ENCODE measurements around the gene MICU1. TPM values are rescaled to one million over a fixed set of nuclear protein-coding genes. Genes with fewer than 3 reads are reported as not detected.
"Not testable (repeated sequence)": the region's sequence is repeated elsewhere in the genome, so short reads cannot be mapped to it uniquely, and the experiment has no call there.

The MICU1 gene
- total RNA-seq, 1 experiment from 2014 or later: 36.0 TPM

GRCh38 chr10:72646971-72647370 is 21.1 kb upstream of the MICU1 start:
- H3K4me1 Mint-ChIP-seq; H3K27ac Mint-ChIP-seq; H3K27me3 Mint-ChIP-seq (ENCODE audit: low read depth); CTCF ChIA-PET; ATAC-seq; H3K36me3 Mint-ChIP-seq; H3K9me3 Mint-ChIP-seq; POLR2A ChIA-PET; DNase-seq (ENCODE audit: low spot score); H3K4me3 Mint-ChIP-seq: not testable (repeated sequence)

GRCh38 chr10:72645263-72645858 is 19.5 kb upstream of the MICU1 start:
- Mint-ChIP-seq H3K36me3 (no peaks in the 10 kb centered on the region), H3K4me1 (no peaks in the 10 kb centered on the region), H3K4me3 (no peak overlapping the region), H3K27ac (no peak overlapping the region), H3K27me3 (ENCODE audit: low read depth) (no peaks in the 10 kb centered on the region), H3K9me3 (no peaks in the 10 kb centered on the region)
- ChIA-PET POLR2A (interaction anchor here (0.6 to 0.8 kb wide), 2 partner anchors 11 to 14 kb away, joined by 3 to 5 read pairs; no protein-coding TSS in a partner anchor), CTCF (interaction anchor here (1.2 kb wide), 1 partner anchor 416 kb away, joined by 3 read pairs; no protein-coding TSS in a partner anchor)
- DNase-seq (ENCODE audit: low spot score) (no peak), ATAC-seq (no peak)
- TF ChIP-seq JAZF1 (CRISPR knock-in tag; IDR thresholded peaks at IDR 0.05): no peak
- no peak for TF ChIP-seq ZNF281 (CRISPR knock-in tag; IDR thresholded peaks at IDR 0.05)
- no peak for TF ChIP-seq GTF2I (CRISPR knock-in tag; conservative IDR thresholded peaks at IDR 0.05)
- TF ChIP-seq, protein P1, sequence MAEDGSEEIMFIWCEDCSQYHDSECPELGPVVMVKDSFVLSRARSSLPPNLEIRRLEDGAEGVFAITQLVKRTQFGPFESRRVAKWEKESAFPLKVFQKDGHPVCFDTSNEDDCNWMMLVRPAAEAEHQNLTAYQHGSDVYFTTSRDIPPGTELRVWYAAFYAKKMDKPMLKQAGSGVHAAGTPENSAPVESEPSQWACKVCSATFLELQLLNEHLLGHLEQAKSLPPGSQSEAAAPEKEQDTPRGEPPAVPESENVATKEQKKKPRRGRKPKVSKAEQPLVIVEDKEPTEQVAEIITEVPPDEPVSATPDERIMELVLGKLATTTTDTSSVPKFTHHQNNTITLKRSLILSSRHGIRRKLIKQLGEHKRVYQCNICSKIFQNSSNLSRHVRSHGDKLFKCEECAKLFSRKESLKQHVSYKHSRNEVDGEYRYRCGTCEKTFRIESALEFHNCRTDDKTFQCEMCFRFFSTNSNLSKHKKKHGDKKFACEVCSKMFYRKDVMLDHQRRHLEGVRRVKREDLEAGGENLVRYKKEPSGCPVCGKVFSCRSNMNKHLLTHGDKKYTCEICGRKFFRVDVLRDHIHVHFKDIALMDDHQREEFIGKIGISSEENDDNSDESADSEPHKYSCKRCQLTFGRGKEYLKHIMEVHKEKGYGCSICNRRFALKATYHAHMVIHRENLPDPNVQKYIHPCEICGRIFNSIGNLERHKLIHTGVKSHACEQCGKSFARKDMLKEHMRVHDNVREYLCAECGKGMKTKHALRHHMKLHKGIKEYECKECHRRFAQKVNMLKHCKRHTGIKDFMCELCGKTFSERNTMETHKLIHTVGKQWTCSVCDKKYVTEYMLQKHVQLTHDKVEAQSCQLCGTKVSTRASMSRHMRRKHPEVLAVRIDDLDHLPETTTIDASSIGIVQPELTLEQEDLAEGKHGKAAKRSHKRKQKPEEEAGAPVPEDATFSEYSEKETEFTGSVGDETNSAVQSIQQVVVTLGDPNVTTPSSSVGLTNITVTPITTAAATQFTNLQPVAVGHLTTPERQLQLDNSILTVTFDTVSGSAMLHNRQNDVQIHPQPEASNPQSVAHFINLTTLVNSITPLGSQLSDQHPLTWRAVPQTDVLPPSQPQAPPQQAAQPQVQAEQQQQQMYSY (CRISPR knock-in tag; IDR thresholded peaks at IDR 0.05): no peak

DNA sequence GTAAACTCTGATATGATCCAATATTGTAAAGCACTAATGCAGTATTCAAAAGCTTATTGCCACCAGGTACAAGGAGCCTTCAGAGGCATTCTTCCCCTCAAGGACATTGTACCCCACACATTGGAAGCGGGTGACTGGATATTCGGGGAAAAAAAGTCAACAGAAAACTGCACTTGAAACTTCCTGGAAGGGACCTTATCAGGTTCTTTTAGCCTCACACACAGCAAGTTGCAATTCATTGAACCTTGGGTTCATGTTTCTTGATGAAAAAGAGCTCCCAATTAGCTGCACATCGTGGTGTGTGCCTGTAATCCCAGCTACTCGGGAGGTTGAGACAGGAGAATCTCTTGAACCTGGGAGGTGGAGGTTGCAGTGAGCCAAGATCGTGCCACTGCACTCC is 16.4 kb upstream of the MICU1 start:
- ChIA-PET POLR2A (no interaction called here), CTCF (no interaction called here)
- H3K9me3 Mint-ChIP-seq: 0 out of 2 replicates have a peak, but pooled peaks cover 4% of the 10 kb centered on the region
- ATAC-seq (no peak), DNase-seq (ENCODE audit: low spot score) (no peak)
- H3K36me3 Mint-ChIP-seq: no peaks in the 10 kb centered on the region
- TF ChIP-seq SMAD3 (CRISPR knock-in tag; IDR thresholded peaks at IDR 0.05; ENCODE audit: borderline replicate concordance): no peak
- H3K4me3 Mint-ChIP-seq: no peak overlapping the region
- no peaks in the 10 kb centered on the region for H3K27me3 Mint-ChIP-seq (ENCODE audit: low read depth)
- no peak overlapping the region for H3K27ac Mint-ChIP-seq
- peaks cover 8% of the 10 kb centered on the region for H3K4me1 Mint-ChIP-seq

- H3K4me3 Mint-ChIP-seq: no peak overlapping the region
- no peaks in the 10 kb centered on the region for H3K27me3 Mint-ChIP-seq (ENCODE audit: low read depth)
- H3K4me1 Mint-ChIP-seq: peaks cover 8% of the 10 kb centered on the region
- POLR2A ChIA-PET: no interaction called here
- H3K9me3 Mint-ChIP-seq: 0 out of 2 replicates have a peak, but pooled peaks cover 4% of the 10 kb centered on the region
- H3K27ac Mint-ChIP-seq: no peak overlapping the region
- ATAC-seq: no peak
- no peak for DNase-seq (ENCODE audit: low spot score)
- H3K36me3 Mint-ChIP-seq: no peaks in the 10 kb centered on the region
- CTCF ChIA-PET: no interaction called here
- no peak for TF ChIP-seq NR3C1 (CRISPR knock-in tag; conservative IDR thresholded peaks at IDR 0.05; ENCODE audit: low read depth)
- TF ChIP-seq JUN (CRISPR knock-in tag; IDR thresholded peaks at IDR 0.05): no peak
- no peak for TF ChIP-seq SOX15 (CRISPR knock-in tag; IDR thresholded peaks at IDR 0.05)
- TF ChIP-seq GTF2I (CRISPR knock-in tag; conservative IDR thresholded peaks at IDR 0.05): no peak
- TF ChIP-seq, protein P2, sequence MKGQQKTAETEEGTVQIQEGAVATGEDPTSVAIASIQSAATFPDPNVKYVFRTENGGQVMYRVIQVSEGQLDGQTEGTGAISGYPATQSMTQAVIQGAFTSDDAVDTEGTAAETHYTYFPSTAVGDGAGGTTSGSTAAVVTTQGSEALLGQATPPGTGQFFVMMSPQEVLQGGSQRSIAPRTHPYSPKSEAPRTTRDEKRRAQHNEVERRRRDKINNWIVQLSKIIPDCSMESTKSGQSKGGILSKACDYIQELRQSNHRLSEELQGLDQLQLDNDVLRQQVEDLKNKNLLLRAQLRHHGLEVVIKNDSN (CRISPR knock-in tag; IDR thresholded peaks at IDR 0.05): no peak
- no peak for TF ChIP-seq IRF2 (CRISPR knock-in tag; IDR thresholded peaks at IDR 0.05; ENCODE audit: borderline replicate concordance, low read depth)
- no peak for TF ChIP-seq AR (CRISPR knock-in tag; IDR thresholded peaks at IDR 0.05)
- TF ChIP-seq, protein P3, sequence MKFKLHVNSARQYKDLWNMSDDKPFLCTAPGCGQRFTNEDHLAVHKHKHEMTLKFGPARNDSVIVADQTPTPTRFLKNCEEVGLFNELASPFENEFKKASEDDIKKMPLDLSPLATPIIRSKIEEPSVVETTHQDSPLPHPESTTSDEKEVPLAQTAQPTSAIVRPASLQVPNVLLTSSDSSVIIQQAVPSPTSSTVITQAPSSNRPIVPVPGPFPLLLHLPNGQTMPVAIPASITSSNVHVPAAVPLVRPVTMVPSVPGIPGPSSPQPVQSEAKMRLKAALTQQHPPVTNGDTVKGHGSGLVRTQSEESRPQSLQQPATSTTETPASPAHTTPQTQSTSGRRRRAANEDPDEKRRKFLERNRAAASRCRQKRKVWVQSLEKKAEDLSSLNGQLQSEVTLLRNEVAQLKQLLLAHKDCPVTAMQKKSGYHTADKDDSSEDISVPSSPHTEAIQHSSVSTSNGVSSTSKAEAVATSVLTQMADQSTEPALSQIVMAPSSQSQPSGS (CRISPR knock-in tag; IDR thresholded peaks at IDR 0.05; ENCODE audit: borderline replicate concordance, low read depth): no peak
- TF ChIP-seq CREM (CRISPR knock-in tag; IDR thresholded peaks at IDR 0.05): no peak
- no peak for TF ChIP-seq TEAD4 (CRISPR knock-in tag; IDR thresholded peaks at IDR 0.05)
Measured at GRCh38 chr10:72639441-72639873, 13.6 kb upstream of the MICU1 start.
